SU-DHL-6 (cell line): ENCODE results near the gene TWNK.
A peak's percentile ranks its signal among the peaks of the same experiment; 100 is the strongest.

Source experiments
- H2AFZ ChIP-seq: fragments of 200-600 bp; sonication (generic); 2 replicates; pipeline ENCODE4 v1.6.1; 2014; ENCODE audit warnings: low read depth, mild to moderate bottlenecking, moderate library complexity, mixed read lengths, antibody characterized with exemption, low read length; ENCODE audit not compliant: severe bottlenecking
- H3F3A ChIP-seq: fragments of 200-600 bp; shearing (Covaris generic); 2 replicates; pipeline ENCODE4 v1.6.0; 2016; ENCODE audit warnings: antibody characterized with exemption, mild to moderate bottlenecking; ENCODE audit not compliant: insufficient read depth
- H3K27ac ChIP-seq: fragments of 200-600 bp; sonication (generic); 2 replicates; pipeline ENCODE4 v1.5.1; 2016; ENCODE audit warnings: low read depth, mild to moderate bottlenecking, low read length, moderate library complexity, mixed read lengths
- H3K27me3 ChIP-seq: fragments of 200-600 bp; sonication (generic), shearing (Covaris generic); 2 replicates; pipeline ENCODE4 v1.6.0; 2014; ENCODE audit warnings: mild to moderate bottlenecking, low read length
- H3K36me3 ChIP-seq: fragments of 200-600 bp; sonication (generic); 2 replicates; pipeline ENCODE4 v1.6.1; 2014; ENCODE audit warnings: mild to moderate bottlenecking, low read length, mixed read lengths
- H3K4me2 ChIP-seq: fragments of 300-600, 200-600 bp; shearing (Covaris generic), sonication (generic); 2 replicates; pipeline ENCODE4 v1.6.0; 2014; ENCODE audit warnings: low read length, low read depth, mild to moderate bottlenecking; ENCODE audit not compliant: poor library complexity, severe bottlenecking
- H3K4me3 ChIP-seq: fragments of 200-600 bp; sonication (generic); 2 replicates; pipeline ENCODE4 v1.5.1; 2014; ENCODE audit warnings: antibody characterized with exemption, low read length, mild to moderate bottlenecking, mixed read lengths; ENCODE audit not compliant: insufficient read depth, poor library complexity, severe bottlenecking
- H3K79me2 ChIP-seq: fragments of 200-600 bp; sonication (generic); 2 replicates; pipeline ENCODE4 v1.6.1; 2014; ENCODE audit warnings: mild to moderate bottlenecking, low read length, moderate library complexity; ENCODE audit not compliant: insufficient read depth
- H3K9ac ChIP-seq: fragments of 200-600 bp; sonication (generic); 2 replicates; pipeline ENCODE4 v1.7.0; 2014; ENCODE audit warnings: mild to moderate bottlenecking, low read length
- H3K9me2 ChIP-seq: fragments of 200-600 bp; sonication (generic); replicated peaks from 2 replicates; pipeline ENCODE4 v1.6.1; 2014; ENCODE audit warnings: low read length; ENCODE audit not compliant: insufficient read depth
- H3K9me3 ChIP-seq: fragments of 200-600 bp; sonication (generic); 2 replicates; pipeline ENCODE4 v1.6.1; 2014; ENCODE audit warnings: low read length, mixed read lengths; ENCODE audit not compliant: insufficient read depth
- H4K20me1 ChIP-seq: fragments of 200-600 bp; sonication (generic); 2 replicates; pipeline ENCODE4 v1.6.1; 2014; ENCODE audit warnings: low read depth, mild to moderate bottlenecking, antibody characterized with exemption, low read length, moderate library complexity, mixed read lengths
- CTCF ChIP-seq: fragments of 200-600 bp; sonication (generic); IDR thresholded peaks from one replicate; pipeline ENCODE4 v1.5.1; 2017; ENCODE audit warnings: antibody characterized with exemption, mild to moderate bottlenecking, low read length, moderate library complexity; ENCODE audit not compliant: insufficient read depth, poor library complexity, severe bottlenecking
- EZH2phosphoT487 ChIP-seq: fragments of 200-600 bp; sonication (generic), shearing (Covaris generic); conservative IDR thresholded peaks from 2 replicates; pipeline ENCODE4 v1.6.1; 2018; ENCODE audit warnings: mild to moderate bottlenecking, antibody characterized with exemption, low read length, moderate library complexity, mixed read lengths

TWNK gene

DNA sequence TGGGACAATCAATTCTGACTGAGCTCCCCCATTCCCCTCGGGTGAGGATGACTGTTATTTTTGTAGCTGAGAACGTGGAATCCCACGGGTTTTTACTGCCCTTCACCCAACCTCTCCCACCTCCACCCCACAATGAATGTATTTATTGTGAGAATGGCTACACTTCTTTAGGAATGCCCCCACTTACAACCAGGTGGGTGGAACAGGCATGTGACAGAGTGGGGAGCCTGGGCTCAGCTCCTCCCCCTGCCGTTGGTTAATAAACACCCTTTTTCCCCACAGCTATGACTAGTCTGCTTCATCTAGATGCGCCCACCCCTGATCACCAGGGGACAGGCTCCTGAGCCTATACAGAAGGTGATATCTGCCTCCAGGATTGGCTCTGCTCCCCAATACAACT is 2.0 kb upstream of the TWNK start:
- Histone ChIP-seq H3F3A (no peaks in the 10 kb centered on the region; the same call in 1 of the 2 replicates), H3K9me2 (no peaks in the 10 kb centered on the region), H3K9ac (no peak overlapping the region), H3K27me3 (no peaks in the 10 kb centered on the region), H3K27ac (no peak overlapping the region), H2AFZ (no peak overlapping the region), H4K20me1 (no peaks in the 10 kb centered on the region), H3K36me3 (no peaks in the 10 kb centered on the region), H3K4me2 (no peak overlapping the region), H3K9me3 (no peaks in the 10 kb centered on the region), H3K4me3 (no peak overlapping the region), H3K79me2 (peaks cover 42% of the 10 kb centered on the region)
- TF ChIP-seq EZH2phosphoT487 (no peak), CTCF (no peak)

- H3K79me2 ChIP-seq: peaks cover 44% of the 10 kb centered on the region
Measured at GRCh38 chr10:100986623-100986951, 756 bp upstream of the TWNK start.

DNA sequence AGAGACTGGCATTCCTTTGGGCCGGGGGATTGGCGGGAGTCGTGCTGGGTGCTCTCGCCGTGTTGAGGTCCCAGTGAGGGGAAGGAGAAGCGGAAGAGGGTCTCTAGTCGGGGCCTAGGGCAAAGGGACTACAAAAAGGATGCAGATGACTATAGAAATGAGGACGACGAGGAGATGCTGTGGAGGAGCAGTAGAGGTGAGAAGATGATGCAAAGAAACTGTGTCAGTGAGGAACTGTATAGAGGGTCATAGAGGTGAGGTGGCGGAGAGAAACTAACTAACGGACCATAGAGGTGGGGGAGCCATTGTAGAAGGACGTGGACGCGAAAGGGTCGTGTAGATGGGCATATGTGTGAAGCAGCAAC is 324 bp downstream of the TWNK start:
- Histone ChIP-seq H3K27ac (peak overlapping the region; percentile 78), H4K20me1 (no peaks in the 10 kb centered on the region), H3K9me2 (no peaks in the 10 kb centered on the region), H3K27me3 (no peaks in the 10 kb centered on the region), H3K4me2 (peak overlapping the region; percentile 92), H3K9me3 (no peaks in the 10 kb centered on the region), H2AFZ (peak overlapping the region; percentile 88), H3K36me3 (no peaks in the 10 kb centered on the region), H3K9ac (peak overlapping the region; percentile 77), H3F3A (no peaks in the 10 kb centered on the region; the same call in 1 of the 2 replicates), H3K4me3 (peak overlapping the region; percentile 99), H3K79me2 (peaks cover 44% of the 10 kb centered on the region)
- TF ChIP-seq EZH2phosphoT487 (no peak), CTCF (no peak)

More at GRCh38 chr10:100986623-100986951, 756 bp upstream of the TWNK start:
- Histone ChIP-seq H3K9me3 (no peaks in the 10 kb centered on the region), H3K9ac (peak overlapping the region; percentile 77), H3K4me3 (peak overlapping the region; percentile 99), H3K27ac (no peak overlapping the region), H4K20me1 (no peaks in the 10 kb centered on the region), H3F3A (no peaks in the 10 kb centered on the region; the same call in 1 of the 2 replicates), H3K4me2 (peak overlapping the region; percentile 92), H3K36me3 (no peaks in the 10 kb centered on the region), H2AFZ (peak overlapping the region; percentile 88), H3K9me2 (no peaks in the 10 kb centered on the region), H3K27me3 (no peaks in the 10 kb centered on the region)
- TF ChIP-seq CTCF (no peak), EZH2phosphoT487 (no peak)

- no peaks in the 10 kb centered on the region; the same call in 1 of the 2 replicates for H3F3A ChIP-seq
- no peak overlapping the region for H3K27ac ChIP-seq
- H3K9ac ChIP-seq: peak overlapping the region; percentile 77
- no peaks in the 10 kb centered on the region for H3K36me3 ChIP-seq
- H3K9me2 ChIP-seq: no peaks in the 10 kb centered on the region
- peaks cover 44% of the 10 kb centered on the region for H3K79me2 ChIP-seq
- TF ChIP-seq EZH2phosphoT487 (no peak), CTCF (no peak)
- no peak overlapping the region for H2AFZ ChIP-seq
- no peaks in the 10 kb centered on the region for H4K20me1 ChIP-seq
- peak overlapping the region; percentile 99 for H3K4me3 ChIP-seq
- H3K9me3 ChIP-seq: no peaks in the 10 kb centered on the region
- H3K27me3 ChIP-seq: no peaks in the 10 kb centered on the region
- peak overlapping the region; percentile 92 for H3K4me2 ChIP-seq
Measured at GRCh38 chr10:100988166-100988565, 823 bp downstream of the TWNK start.
